Activated B cell treated with CpG ODN at 0.5 μM for 24 hours (primary cell): ENCODE results near the gene IDH3A. TPM values are rescaled to one million over a fixed set of nuclear protein-coding genes. Genes with fewer than 3 reads are reported as not detected.

ENCODE experiments used
- ATAC-seq: fragments of 200-7000 bp; cut with Tn5 transposase; one replicate; pipeline ENCODE4 v1.10.0; 2021; ENCODE audit warnings: low read depth, mild to moderate bottlenecking, moderate library complexity
- CTCF ChIA-PET: fragments of 350-600 bp; sonication (Branson Sonifier 250); formaldehyde crosslinking; loops from one replicate; lab custom pipeline; 2021; ENCODE audit warnings: antibody characterized with exemption; lab: Charles Lee
- POLR2A ChIA-PET: fragments of 350-600 bp; sonication (Branson Sonifier 250); formaldehyde crosslinking; loops from one replicate; lab custom pipeline; 2021; ENCODE audit warnings: antibody characterized with exemption; lab: Charles Lee
- DNase-seq: peaks from one replicate; pipeline ENCODE4 v3.0.0; 2022
- H3K27ac Mint-ChIP-seq: one replicate; pipeline ENCODE4 v1.8.0; 2020; ENCODE audit warnings: mixed read lengths
- H3K27me3 Mint-ChIP-seq: one replicate; pipeline ENCODE4 v1.8.0; 2021; ENCODE audit warnings: mixed read lengths
- H3K36me3 Mint-ChIP-seq: one replicate; pipeline ENCODE4 v1.8.0; 2021; ENCODE audit warnings: low read depth, mixed read lengths
- H3K4me1 Mint-ChIP-seq: one replicate; pipeline ENCODE4 v1.8.0; 2021; ENCODE audit warnings: mixed read lengths
- H3K4me3 Mint-ChIP-seq: one replicate; pipeline ENCODE4 v1.8.0; 2020; ENCODE audit warnings: mild to moderate bottlenecking, mixed read lengths
- H3K9me3 Mint-ChIP-seq: one replicate; pipeline ENCODE4 v1.8.0; 2020; ENCODE audit warnings: mixed read lengths
- CTCF ChIP-seq: fragments of 200-600 bp; IDR thresholded peaks from one replicate; pipeline ENCODE4 v1.8.0; 2022; ENCODE audit warnings: antibody characterized with exemption, mild to moderate bottlenecking
- intact Hi-C: fragments of 100-400 bp; cut with micrococcal nuclease; formaldehyde crosslinking; loops from one replicate; pipeline ENCODE4 v1.15.1; 2024
- total RNA-seq: library from RNA; stranded (reverse); gene quantifications from 2 replicates; pipeline ENCODE4 v1.2.3, GENCODE V29; 2022

The IDH3A gene
- total RNA-seq, 1 donor from 2014 or later: 124 TPM

- POLR2A ChIA-PET: no interaction called here
- Mint-ChIP-seq H3K36me3 (no peaks in the 10 kb centered on the region), H3K4me1 (peaks cover 5% of the 10 kb centered on the region), H3K27ac (no peak overlapping the region), H3K27me3 (no peaks in the 10 kb centered on the region), H3K9me3 (no peaks in the 10 kb centered on the region), H3K4me3 (no peak overlapping the region)
- no peak for TF ChIP-seq CTCF
- CTCF ChIA-PET: interaction anchor here (1.4 to 11.1 kb wide), 6 partner anchors 20 to 153 kb away, joined by 9 to 191 read pairs (median 52); partner anchors contain the start of gene CIB2
- ATAC-seq: no peak
- intact Hi-C loops: no loop called here
- DNase-seq: no peak
These were observed 38.2 kb upstream of the IDH3A start for GRCh38 chr15:78110916-78111475.

GRCh38 chr15:78111788-78112187, 37.4 kb upstream of the IDH3A start:
- no peak for DNase-seq
- H3K4me3 Mint-ChIP-seq: no peak overlapping the region
- TF ChIP-seq CTCF: no peak
- H3K27ac Mint-ChIP-seq: no peak overlapping the region
- peaks cover 5% of the 10 kb centered on the region for H3K4me1 Mint-ChIP-seq
- intact Hi-C loops: no loop called here
- ChIA-PET POLR2A (interaction anchor here (2.2 to 2.3 kb wide), 2 partner anchors 83 to 84 kb away, joined by 6 to 8 read pairs; no protein-coding TSS in a partner anchor), CTCF (interaction anchor here (0.7 to 11.1 kb wide), 9 partner anchors 19 to 311 kb away, joined by 3 to 191 read pairs (median 9); partner anchors contain the start of gene CIB2)
- no peaks in the 10 kb centered on the region for H3K27me3 Mint-ChIP-seq
- no peaks in the 10 kb centered on the region for H3K9me3 Mint-ChIP-seq
- no peaks in the 10 kb centered on the region for H3K36me3 Mint-ChIP-seq
- ATAC-seq: no peak

- TF ChIP-seq CTCF: no peak
- H3K4me1 Mint-ChIP-seq: peaks cover 5% of the 10 kb centered on the region
- no peak for ATAC-seq
- H3K27ac Mint-ChIP-seq: no peak overlapping the region
- no peaks in the 10 kb centered on the region for H3K9me3 Mint-ChIP-seq
- no peak overlapping the region for H3K4me3 Mint-ChIP-seq
- no peaks in the 10 kb centered on the region for H3K36me3 Mint-ChIP-seq
- no peaks in the 10 kb centered on the region for H3K27me3 Mint-ChIP-seq
- CTCF ChIA-PET: interaction anchor here (0.6 to 11.1 kb wide), 17 partner anchors 14 to 310 kb away, joined by 3 to 191 read pairs (median 5); no protein-coding TSS in a partner anchor
- DNase-seq: no peak
- intact Hi-C loops: no loop called here
- POLR2A ChIA-PET: interaction anchor here (0.7 to 2.4 kb wide), 6 partner anchors 18 to 336 kb away, joined by 3 to 8 read pairs (median 6); partner anchors contain the start of gene CIB2
These were observed 36.6 kb upstream of the IDH3A start for GRCh38 chr15:78112551-78112950.

- CTCF ChIA-PET: interaction anchor here (1.0 to 4.9 kb wide), 2 partner anchors 75 to 162 kb away, joined by 3 to 24 read pairs; no protein-coding TSS in a partner anchor
- POLR2A ChIA-PET: no interaction called here
- no peak overlapping the region for H3K4me3 Mint-ChIP-seq
- no peaks in the 10 kb centered on the region for H3K4me1 Mint-ChIP-seq
- ATAC-seq (no peak), DNase-seq (no peak)
- no peaks in the 10 kb centered on the region for H3K9me3 Mint-ChIP-seq
- H3K36me3 Mint-ChIP-seq: no peaks in the 10 kb centered on the region
- no peak for TF ChIP-seq CTCF
- intact Hi-C loops: no loop called here
- no peaks in the 10 kb centered on the region for H3K27me3 Mint-ChIP-seq
- H3K27ac Mint-ChIP-seq: no peak overlapping the region
These were observed 28.6 kb upstream of the IDH3A start for GRCh38 chr15:78120523-78120922.

- TF ChIP-seq CTCF: no peak
- intact Hi-C loops: no loop called here
- ATAC-seq (no peak), DNase-seq (no peak)
- no peak overlapping the region for H3K4me3 Mint-ChIP-seq
- H3K4me1 Mint-ChIP-seq: peaks cover under 1% of the 10 kb centered on the region
- H3K27me3 Mint-ChIP-seq: no peaks in the 10 kb centered on the region
- CTCF ChIA-PET: no interaction called here
- no peaks in the 10 kb centered on the region for H3K9me3 Mint-ChIP-seq
- H3K27ac Mint-ChIP-seq: no peak overlapping the region
- POLR2A ChIA-PET: no interaction called here
- H3K36me3 Mint-ChIP-seq: no peaks in the 10 kb centered on the region
These were observed 23.9 kb upstream of the IDH3A start for GRCh38 chr15:78125267-78125666.
